SH-SY5Y (cell line): Measurements from ENCODE around the gene INPP5A.

Experiments
- GATA2 ChIP-seq: IDR thresholded peaks from 2 replicates; pipeline ENCODE4 v1.6.1; 2011; ENCODE audit warnings: mild to moderate bottlenecking, low read depth, low read length
- GATA3 ChIP-seq: IDR thresholded peaks from 2 replicates; pipeline ENCODE4 v1.6.1; 2011; ENCODE audit warnings: low read depth, mild to moderate bottlenecking, low read length, moderate library complexity

DNA sequence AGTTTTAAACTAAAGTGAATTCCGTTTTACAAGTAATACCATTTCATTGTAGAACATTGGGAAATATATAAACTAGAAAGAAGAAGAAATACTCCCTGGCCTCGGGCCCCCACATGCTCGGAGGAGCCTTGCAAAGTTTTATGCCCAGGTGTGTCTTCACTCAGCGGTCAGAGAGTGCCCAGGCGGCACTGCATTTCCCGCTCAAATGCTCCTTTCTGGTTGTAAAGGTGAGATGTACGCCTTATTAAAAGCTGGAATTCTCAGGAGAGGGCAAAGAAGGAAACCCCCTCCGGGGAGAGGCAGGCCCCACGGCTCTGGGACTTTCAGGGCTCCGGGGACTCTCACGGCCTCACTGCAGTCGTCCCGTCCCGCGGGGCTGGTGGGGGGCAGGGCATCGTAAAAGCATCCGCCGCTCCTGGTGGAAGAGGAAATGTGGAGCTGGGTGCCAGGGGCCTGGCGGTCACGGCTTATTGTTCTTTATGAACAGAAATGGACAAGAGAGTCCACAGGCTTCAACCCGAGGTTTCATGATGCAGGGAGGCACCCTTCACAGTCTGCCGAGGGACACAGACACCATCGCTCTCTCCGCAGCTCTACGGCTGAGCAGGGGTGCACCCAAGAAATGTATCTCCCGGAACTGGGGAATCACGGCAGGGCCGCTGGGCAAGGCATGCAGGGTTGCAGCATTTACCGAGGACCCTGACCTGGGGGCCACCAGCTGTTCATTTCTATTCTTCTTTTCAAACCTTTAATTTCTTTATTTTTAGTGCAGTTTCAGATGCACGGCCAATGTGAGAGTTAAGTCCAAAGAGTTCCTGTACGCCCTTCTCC is 47.7 kb upstream of the INPP5A start:
- TF ChIP-seq GATA3 (no peak), GATA2 (no peak)
